ENCODE measurements around the gene PRRC2A. TPM values are rescaled to one million over a fixed set of nuclear protein-coding genes. Genes with fewer than 3 reads are reported as not detected.

PRRC2A gene
- polyA plus RNA-seq, 1 donor from 2014 or later = 39.9 TPM

GRCh38 chr6:31631681-31632278 is 11.3 kb downstream of the PRRC2A start:
- no peaks in the 10 kb centered on the region for H3K36me3 ChIP-seq (ENCODE audit: insufficient read depth, low read length)
- H3K9ac ChIP-seq (ENCODE audit: low read length) = no peak overlapping the region
- no peaks in the 10 kb centered on the region for H3K27me3 ChIP-seq (ENCODE audit: insufficient read depth, low read depth, low read length)
- no peaks in the 10 kb centered on the region for H4K20me1 ChIP-seq (ENCODE audit: insufficient read depth)
- H3K4me2 ChIP-seq (ENCODE audit: low read length) = no peak overlapping the region
- H2AFZ ChIP-seq (ENCODE audit: low read depth, low read length) = no peak overlapping the region
- H3K9me3 ChIP-seq (ENCODE audit: low read length) = no peaks in the 10 kb centered on the region
- H3K4me3 ChIP-seq (ENCODE audit: low read length) = no peak overlapping the region
- H3F3A ChIP-seq (ENCODE audit: insufficient read depth, low read length, poor library complexity, severe bottlenecking) = no peaks in the 10 kb centered on the region
- TF ChIP-seq, protein P1, sequence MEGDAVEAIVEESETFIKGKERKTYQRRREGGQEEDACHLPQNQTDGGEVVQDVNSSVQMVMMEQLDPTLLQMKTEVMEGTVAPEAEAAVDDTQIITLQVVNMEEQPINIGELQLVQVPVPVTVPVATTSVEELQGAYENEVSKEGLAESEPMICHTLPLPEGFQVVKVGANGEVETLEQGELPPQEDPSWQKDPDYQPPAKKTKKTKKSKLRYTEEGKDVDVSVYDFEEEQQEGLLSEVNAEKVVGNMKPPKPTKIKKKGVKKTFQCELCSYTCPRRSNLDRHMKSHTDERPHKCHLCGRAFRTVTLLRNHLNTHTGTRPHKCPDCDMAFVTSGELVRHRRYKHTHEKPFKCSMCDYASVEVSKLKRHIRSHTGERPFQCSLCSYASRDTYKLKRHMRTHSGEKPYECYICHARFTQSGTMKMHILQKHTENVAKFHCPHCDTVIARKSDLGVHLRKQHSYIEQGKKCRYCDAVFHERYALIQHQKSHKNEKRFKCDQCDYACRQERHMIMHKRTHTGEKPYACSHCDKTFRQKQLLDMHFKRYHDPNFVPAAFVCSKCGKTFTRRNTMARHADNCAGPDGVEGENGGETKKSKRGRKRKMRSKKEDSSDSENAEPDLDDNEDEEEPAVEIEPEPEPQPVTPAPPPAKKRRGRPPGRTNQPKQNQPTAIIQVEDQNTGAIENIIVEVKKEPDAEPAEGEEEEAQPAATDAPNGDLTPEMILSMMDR (IDR thresholded peaks at IDR 0.05; ENCODE audit: poor library complexity, severe bottlenecking) = no peak
- TF ChIP-seq REST (IDR thresholded peaks at IDR 0.05; ENCODE audit: borderline replicate concordance) = no peak
- no peak for TF ChIP-seq TAF1 (IDR thresholded peaks at IDR 0.05; ENCODE audit: low read depth)
- no peak for TF ChIP-seq EZH2 (IDR thresholded peaks at IDR 0.05; ENCODE audit: borderline replicate concordance, insufficient read depth, low read length, poor library complexity, severe bottlenecking)
- peaks cover 5% of the 10 kb centered on the region for H3K79me2 ChIP-seq (replicated peaks; ENCODE audit: insufficient read depth, low read length)
- H3K27ac ChIP-seq (ENCODE audit: low read length) = no peak overlapping the region
- no peaks in the 10 kb centered on the region for H3K9me2 ChIP-seq (ENCODE audit: insufficient read depth, low read length)

DNA sequence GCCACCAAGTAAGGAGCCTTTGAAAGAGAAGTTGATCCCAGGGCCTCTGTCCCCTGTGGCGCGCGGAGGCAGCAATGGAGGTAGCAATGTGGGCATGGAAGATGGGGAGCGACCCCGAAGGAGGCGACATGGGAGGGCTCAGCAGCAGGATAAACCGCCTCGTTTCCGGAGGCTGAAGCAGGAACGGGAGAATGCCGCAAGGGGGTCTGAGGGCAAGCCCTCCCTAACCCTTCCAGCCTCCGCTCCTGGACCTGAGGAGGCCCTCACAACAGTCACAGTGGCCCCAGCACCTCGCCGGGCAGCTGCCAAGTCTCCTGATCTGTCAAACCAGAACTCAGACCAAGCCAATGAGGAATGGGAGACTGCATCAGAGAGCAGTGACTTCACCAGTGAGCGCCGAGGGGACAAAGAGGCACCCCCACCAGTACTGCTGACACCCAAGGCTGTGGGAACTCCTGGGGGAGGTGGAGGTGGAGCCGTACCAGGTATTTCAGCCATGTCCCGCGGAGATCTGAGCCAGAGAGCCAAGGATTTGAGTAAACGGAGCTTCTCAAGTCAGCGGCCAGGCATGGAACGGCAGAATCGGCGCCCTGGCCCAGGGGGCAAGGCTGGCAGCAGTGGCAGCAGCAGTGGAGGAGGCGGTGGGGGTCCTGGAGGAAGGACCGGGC is 11.9 kb downstream of the PRRC2A start:
- H3K9me3 ChIP-seq (ENCODE audit: low read length) = no peaks in the 10 kb centered on the region
- no peaks in the 10 kb centered on the region for H3K9me2 ChIP-seq (ENCODE audit: insufficient read depth, low read length)
- H3K4me3 ChIP-seq (ENCODE audit: low read length) = no peak overlapping the region
- H3K27me3 ChIP-seq (ENCODE audit: insufficient read depth, low read depth, low read length) = no peaks in the 10 kb centered on the region
- H3K79me2 ChIP-seq (replicated peaks; ENCODE audit: insufficient read depth, low read length) = peaks cover 3% of the 10 kb centered on the region
- TF ChIP-seq RAD21 (conservative IDR thresholded peaks at IDR 0.05) (no peak), TAF1 (IDR thresholded peaks at IDR 0.05; ENCODE audit: low read depth) (no peak), SMC3 (conservative IDR thresholded peaks at IDR 0.05; ENCODE audit: poor library complexity) (no peak), POLR2AphosphoS5 (IDR thresholded peaks at IDR 0.05) (no peak)
- TF ChIP-seq, protein P1 (IDR thresholded peaks at IDR 0.05; ENCODE audit: poor library complexity, severe bottlenecking) = no peak
- no peaks in the 10 kb centered on the region for H4K20me1 ChIP-seq (ENCODE audit: insufficient read depth)
- no peaks in the 10 kb centered on the region for H3F3A ChIP-seq (ENCODE audit: insufficient read depth, low read length, poor library complexity, severe bottlenecking)
- no peak overlapping the region for H3K9ac ChIP-seq (ENCODE audit: low read length)
- H3K27ac ChIP-seq (ENCODE audit: low read length) = no peak overlapping the region
- no peak overlapping the region for H3K4me2 ChIP-seq (ENCODE audit: low read length)
- H2AFZ ChIP-seq (ENCODE audit: low read depth, low read length) = no peak overlapping the region
- no peaks in the 10 kb centered on the region for H3K36me3 ChIP-seq (ENCODE audit: insufficient read depth, low read length)

All from neural cell (in vitro differentiated cells).